ENCODE data around the gene MKS1.

The MKS1 gene

DNA sequence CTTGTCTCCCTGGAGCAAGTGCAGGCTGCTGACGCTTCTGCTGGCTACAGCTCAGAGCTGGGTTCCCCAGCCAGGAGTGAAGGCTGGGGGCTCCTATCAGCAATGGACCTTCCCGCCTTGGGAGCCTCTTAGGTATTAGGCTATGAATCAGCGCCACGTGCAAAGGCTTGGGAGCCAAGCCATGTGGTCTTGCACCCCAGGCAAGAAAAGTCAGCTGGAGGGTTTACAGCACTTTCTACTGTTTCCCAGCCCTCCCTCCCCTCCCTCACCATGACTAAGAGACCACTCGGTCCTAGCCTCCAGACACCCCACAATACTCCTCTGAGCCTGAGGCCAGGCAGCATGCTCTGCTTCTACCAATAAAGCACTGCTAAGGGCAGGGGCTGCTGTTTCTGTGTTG lies 14.3 kb downstream of the MKS1 start:
- no peaks in the 10 kb centered on the region for H3K4me1 ChIP-seq
- H3K4me3 ChIP-seq: no peak overlapping the region
- peaks cover 30% of the 10 kb centered on the region for H3K36me3 ChIP-seq
- no peak for TF ChIP-seq Cebpa-rat (IDR thresholded peaks at IDR 0.05)
- no peaks in the 10 kb centered on the region for H3K27me3 ChIP-seq
- H3K4me2 ChIP-seq: no peak overlapping the region
- no peak overlapping the region for H3K9ac ChIP-seq
- no peaks in the 10 kb centered on the region for H3K9me3 ChIP-seq
- no peak overlapping the region for H3K27ac ChIP-seq
- no peaks in the 10 kb centered on the region for H4K20me1 ChIP-seq

DNA sequence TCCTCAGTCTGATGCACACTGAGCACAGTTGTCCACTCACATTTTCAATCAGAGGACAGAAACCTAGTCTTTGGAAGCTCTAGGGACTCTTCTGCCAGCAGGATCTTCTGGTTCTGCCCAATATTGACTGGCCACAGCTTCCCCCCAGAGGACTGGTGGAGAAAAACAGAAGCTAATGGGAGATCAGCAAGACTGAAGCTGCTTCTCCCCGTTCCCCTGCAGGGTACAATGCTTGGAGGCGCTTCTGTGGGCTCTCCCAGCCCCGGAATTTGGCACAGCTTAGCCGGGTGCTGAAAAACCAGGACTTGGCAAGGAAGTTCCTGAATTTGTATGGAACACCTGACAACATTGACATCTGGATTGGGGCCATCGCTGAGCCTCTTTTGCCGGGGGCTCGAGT lies 16.2 kb downstream of the MKS1 start:
- Histone ChIP-seq H3K9ac (no peak overlapping the region), H3K9me3 (no peaks in the 10 kb centered on the region), H3K27me3 (no peaks in the 10 kb centered on the region), H4K20me1 (no peaks in the 10 kb centered on the region), H3K4me2 (no peak overlapping the region), H3K36me3 (peaks cover 17% of the 10 kb centered on the region), H3K27ac (no peak overlapping the region), H3K4me1 (no peaks in the 10 kb centered on the region), H3K4me3 (no peak overlapping the region)
- no peak for TF ChIP-seq Cebpa-rat (IDR thresholded peaks at IDR 0.05)

GRCh38 chr17:58200024-58200633 lies 18.9 kb downstream of the MKS1 start:
- no peak for TF ChIP-seq Cebpa-rat (IDR thresholded peaks at IDR 0.05)
- H3K36me3 ChIP-seq: no peaks in the 10 kb centered on the region
- H3K4me1 ChIP-seq: peaks cover 12% of the 10 kb centered on the region
- H3K4me3 ChIP-seq: no peak overlapping the region
- no peak overlapping the region for H3K27ac ChIP-seq
- H3K9me3 ChIP-seq: no peaks in the 10 kb centered on the region
- no peaks in the 10 kb centered on the region for H4K20me1 ChIP-seq
- no peak overlapping the region for H3K9ac ChIP-seq
- no peak overlapping the region for H3K4me2 ChIP-seq
- H3K27me3 ChIP-seq: no peaks in the 10 kb centered on the region

DNA sequence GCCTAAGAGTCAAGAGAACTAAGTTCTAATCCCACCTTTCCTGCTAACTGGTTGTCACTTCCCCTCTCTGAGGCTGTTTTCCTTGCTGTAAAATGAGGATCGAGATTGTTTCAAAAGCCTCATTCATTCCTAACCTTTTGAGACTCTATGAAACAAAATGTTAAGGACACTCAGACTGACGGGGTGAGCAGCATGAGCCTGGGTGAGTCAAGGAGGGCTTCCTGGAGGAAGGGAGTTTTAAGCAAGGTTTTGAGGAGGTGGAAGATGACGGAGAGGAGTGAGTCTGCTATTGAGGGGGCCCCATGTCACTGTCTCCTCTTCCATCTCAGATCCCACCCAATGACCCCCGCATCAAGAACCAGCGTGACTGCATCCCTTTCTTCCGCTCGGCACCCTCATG lies 22.4 kb downstream of the MKS1 start:
- Histone ChIP-seq H3K27me3 (no peaks in the 10 kb centered on the region), H3K4me1 (peaks cover 23% of the 10 kb centered on the region), H3K9me3 (no peaks in the 10 kb centered on the region), H3K27ac (no peak overlapping the region), H3K4me3 (no peak overlapping the region), H3K36me3 (no peaks in the 10 kb centered on the region), H4K20me1 (no peaks in the 10 kb centered on the region), H3K4me2 (no peak overlapping the region), H3K9ac (no peak overlapping the region)
- TF ChIP-seq Cebpa-rat (IDR thresholded peaks at IDR 0.05): no peak

DNA sequence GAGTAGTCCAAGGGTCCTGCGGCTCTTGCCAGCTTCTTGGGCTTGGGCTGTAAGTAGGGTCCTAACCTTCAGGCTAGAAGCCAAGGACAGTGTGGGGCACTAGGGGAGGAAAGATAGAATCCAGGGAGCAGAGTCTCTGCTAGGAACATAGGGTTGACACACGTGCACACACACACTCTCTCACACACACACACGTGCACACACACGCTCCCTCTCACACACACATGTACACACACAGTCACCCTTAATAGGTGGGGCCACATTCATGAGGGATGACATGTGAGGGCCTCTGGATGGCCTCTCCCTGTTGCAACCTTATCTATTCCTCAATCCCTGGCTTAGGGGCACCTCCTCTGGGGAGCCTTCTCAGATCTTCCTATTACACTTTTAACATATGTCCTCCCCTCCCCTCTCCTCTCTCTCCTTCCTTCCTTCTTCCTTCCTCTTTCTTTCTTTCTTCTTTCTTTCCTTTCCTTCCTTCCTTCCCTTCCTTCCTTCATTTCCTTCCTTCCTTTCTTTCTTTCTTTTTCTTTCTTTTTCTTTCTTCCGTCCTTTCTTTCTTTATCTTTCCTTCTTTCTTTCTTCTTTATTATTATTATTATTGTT lies 23.4 kb downstream of the MKS1 start:
- no peak for TF ChIP-seq Cebpa-rat (IDR thresholded peaks at IDR 0.05)
- no peaks in the 10 kb centered on the region for H3K9me3 ChIP-seq
- H4K20me1 ChIP-seq: no peaks in the 10 kb centered on the region
- H3K27me3 ChIP-seq: no peaks in the 10 kb centered on the region
- H3K36me3 ChIP-seq: no peaks in the 10 kb centered on the region
- 0 out of 2 replicates have a peak overlapping the region, but pooled peaks have one; percentile 3 for H3K4me2 ChIP-seq
- no peak overlapping the region for H3K4me3 ChIP-seq
- H3K27ac ChIP-seq: no peak overlapping the region
- H3K4me1 ChIP-seq: peaks cover 23% of the 10 kb centered on the region
- no peak overlapping the region for H3K9ac ChIP-seq

- no peaks in the 10 kb centered on the region for H3K9me3 ChIP-seq
- no peak overlapping the region for H3K4me2 ChIP-seq
- H3K9ac ChIP-seq: no peak overlapping the region
- H3K27me3 ChIP-seq: no peaks in the 10 kb centered on the region
- H4K20me1 ChIP-seq: no peaks in the 10 kb centered on the region
- no peaks in the 10 kb centered on the region for H3K36me3 ChIP-seq
- H3K4me1 ChIP-seq: peaks cover 39% of the 10 kb centered on the region
- no peak for TF ChIP-seq Cebpa-rat (IDR thresholded peaks at IDR 0.05)
- H3K4me3 ChIP-seq: no peak overlapping the region
- H3K27ac ChIP-seq: no peak overlapping the region
Observed at GRCh38 chr17:58193641-58194255, 25.3 kb downstream of the MKS1 start.

DNA sequence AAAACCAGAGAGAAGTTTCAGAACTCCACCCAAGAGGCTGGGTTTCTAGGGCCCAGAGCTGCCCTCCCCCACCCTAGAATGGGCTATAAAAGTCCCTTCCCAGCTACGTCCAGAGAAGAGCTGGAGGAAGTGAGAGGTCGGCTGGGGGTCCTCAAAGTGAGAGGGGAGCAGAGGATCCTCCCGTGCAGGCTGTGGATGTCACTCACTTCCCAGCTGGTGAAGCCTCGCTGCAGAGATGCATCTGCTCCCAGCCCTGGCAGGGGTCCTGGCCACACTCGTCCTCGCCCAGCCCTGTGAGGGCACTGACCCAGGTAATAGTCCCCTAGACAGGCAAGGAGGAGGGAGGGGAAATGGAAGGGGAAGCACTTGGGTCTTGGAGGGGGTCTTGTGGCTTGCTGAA lies 26.4 kb downstream of the MKS1 start, which contains the start of gene EPX:
Gene EPX, plus strand, starts transcription at position 115 of the 400 bp plus-strand sequence. Its CDS starts 121 bp downstream, at position 236.
- TF ChIP-seq Cebpa-rat (IDR thresholded peaks at IDR 0.05): no peak
- Histone ChIP-seq H3K27me3 (no peaks in the 10 kb centered on the region), H4K20me1 (no peaks in the 10 kb centered on the region), H3K27ac (no peak within 1 kb of the TSS), H3K4me2 (peak within 1 kb of the TSS; percentile 13; the same call in 1 of the 2 replicates), H3K9me3 (no peaks in the 10 kb centered on the region), H3K4me1 (peaks cover 39% of the 10 kb centered on the region), H3K36me3 (no peaks in the 10 kb centered on the region), H3K9ac (no peak within 1 kb of the TSS), H3K4me3 (no peak within 1 kb of the TSS)

- Histone ChIP-seq H3K4me3 (no peak overlapping the region), H4K20me1 (no peaks in the 10 kb centered on the region), H3K9ac (no peak overlapping the region), H3K36me3 (no peaks in the 10 kb centered on the region), H3K9me3 (no peaks in the 10 kb centered on the region), H3K27ac (no peak overlapping the region), H3K4me1 (peaks cover 42% of the 10 kb centered on the region), H3K4me2 (no peak overlapping the region), H3K27me3 (no peaks in the 10 kb centered on the region)
- TF ChIP-seq Cebpa-rat (IDR thresholded peaks at IDR 0.05): no peak
Observed at GRCh38 chr17:58191241-58191896, 27.7 kb downstream of the MKS1 start.

GRCh38 chr17:58189436-58190146 lies 29.5 kb downstream of the MKS1 start:
- Histone ChIP-seq H3K9ac (no peak overlapping the region), H3K4me3 (no peak overlapping the region), H3K36me3 (no peaks in the 10 kb centered on the region), H3K9me3 (no peaks in the 10 kb centered on the region), H3K27ac (no peak overlapping the region), H3K4me2 (peak overlapping the region; percentile 56), H3K4me1 (peaks cover 42% of the 10 kb centered on the region), H4K20me1 (no peaks in the 10 kb centered on the region), H3K27me3 (no peaks in the 10 kb centered on the region)
- TF ChIP-seq Cebpa-rat (IDR thresholded peaks at IDR 0.05): no peak

Data from BLaER1 (cell line).